A673 (cell line): ENCODE data around the gene CAPN8. TPM values are rescaled to one million over a fixed set of nuclear protein-coding genes. Genes with fewer than 3 reads are reported as not detected.

Source experiments
- BruUV-seq: library from RNA; stranded (reverse); fragments of 400-500 nt; replicated peaks from 2 replicates; lab custom pipeline; 2021; lab: Mats Ljungman, UMichigan
- CTCF ChIA-PET: fragments of 300-600 bp; sonication (Branson Sonifier 250); formaldehyde crosslinking; loops from one replicate; lab custom pipeline; 2022; ENCODE audit warnings: antibody characterized with exemption; lab: Charles Lee
- POLR2A ChIA-PET: fragments of 300-600 bp; sonication (Branson Sonifier 250); formaldehyde crosslinking; loops from one replicate; lab custom pipeline; 2022; ENCODE audit warnings: antibody characterized with exemption; ENCODE audit not compliant: low non-redundant PET; lab: Charles Lee
- DNase-seq: peaks from one replicate; pipeline ENCODE4 v3.0.0-alpha.2; 2015; ENCODE audit warnings: low spot score
- H3K27ac ChIP-seq: fragments of 200-600 bp; sonication (generic); 2 replicates; pipeline ENCODE4 v1.5.1; 2016; ENCODE audit warnings: mixed run types, low read depth, mild to moderate bottlenecking, mixed read lengths, antibody characterized with exemption, low read length; ENCODE audit not compliant: poor library complexity, severe bottlenecking
- H3K27me3 ChIP-seq: fragments of 200-600 bp; sonication (generic); replicated peaks from 2 replicates; pipeline ENCODE4 v1.6.1; 2017; ENCODE audit warnings: mixed run types, low read depth, mild to moderate bottlenecking, mixed read lengths, antibody characterized with exemption, low read length; ENCODE audit not compliant: insufficient read depth, poor library complexity
- H3K36me3 ChIP-seq: fragments of 200-600 bp; sonication (generic); 2 replicates; pipeline ENCODE4 v1.6.1; 2016; ENCODE audit warnings: mixed run types, mild to moderate bottlenecking, mixed read lengths, antibody characterized with exemption, low read length; ENCODE audit not compliant: insufficient read depth, poor library complexity, severe bottlenecking
- H3K4me1 ChIP-seq: fragments of 200-600 bp; sonication (generic); 2 replicates; pipeline ENCODE4 v1.6.1; 2017; ENCODE audit warnings: mixed run types, mild to moderate bottlenecking, mixed read lengths, antibody characterized with exemption, low read length; ENCODE audit not compliant: insufficient read depth, poor library complexity, severe bottlenecking
- H3K4me3 ChIP-seq: fragments of 200-600 bp; sonication (generic); 2 replicates; pipeline ENCODE4 v1.5.1; 2016; ENCODE audit warnings: low read depth, mixed run types, mild to moderate bottlenecking, mixed read lengths, low read length; ENCODE audit not compliant: poor library complexity, severe bottlenecking
- H3K9me3 ChIP-seq: fragments of 200-600 bp; sonication (generic); 2 replicates; pipeline ENCODE4 v1.6.1; 2016; ENCODE audit warnings: mixed run types, low read depth, mild to moderate bottlenecking, mixed read lengths, antibody characterized with exemption, low read length; ENCODE audit not compliant: poor library complexity, severe bottlenecking
- CTCF ChIP-seq: fragments of 300-800, 200-600 bp; sonication (generic); conservative IDR thresholded peaks from 2 replicates; pipeline ENCODE4 v1.5.1; 2017; ENCODE audit warnings: low read depth, mild to moderate bottlenecking, antibody characterized with exemption, low read length, moderate library complexity, mixed read lengths
- EZH2 ChIP-seq: fragments of 200-600 bp; sonication (generic); IDR thresholded peaks from 2 replicates; pipeline ENCODE4 v1.6.1; 2017; ENCODE audit warnings: borderline replicate concordance, low read depth, mild to moderate bottlenecking, mixed read lengths, antibody characterized with exemption, low read length; ENCODE audit not compliant: poor library complexity, severe bottlenecking
- intact Hi-C: fragments of 100-400 bp; cut with micrococcal nuclease; formaldehyde crosslinking; loops from one replicate; pipeline ENCODE4 v1.10.0; 2022; ENCODE audit not compliant: unreplicated experiment
- total RNA-seq: library from RNA; stranded (reverse); gene quantifications from 2 replicates; pipeline ENCODE4 v1.2.3, GENCODE V29; 2021

CAPN8 gene
- total RNA-seq, 1 experiment from 2014 or later: not detected

- no peak overlapping the region for H3K27ac ChIP-seq
- BruUV-seq: no TSS peak
- intact Hi-C loops: no loop called here
- H3K4me3 ChIP-seq: no peak overlapping the region
- ChIA-PET POLR2A (no interaction called here), CTCF (no interaction called here)
- no peaks in the 10 kb centered on the region for H3K27me3 ChIP-seq
- H3K4me1 ChIP-seq: no peaks in the 10 kb centered on the region
- no peak for DNase-seq
- no peaks in the 10 kb centered on the region for H3K9me3 ChIP-seq
- no peaks in the 10 kb centered on the region for H3K36me3 ChIP-seq
- TF ChIP-seq CTCF (no peak), EZH2 (no peak)
Observed at GRCh38 chr1:223492044-223492443, 173.5 kb downstream of the CAPN8 start.

Other genes with a start within 250 kb of the CAPN8 start
- 131 and 137 TPM in 2 replicates for gene CAPN2, start 46.8 kb upstream of the CAPN8 start, total RNA-seq
- 77.8 and 93.3 TPM in 2 replicates for gene TP53BP2, start 180.2 kb upstream of the CAPN8 start, total RNA-seq